Astrocyte of the spinal cord (primary cell): Measurements from ENCODE around the gene OR10A7.

Source experiments
- DNase-seq: peaks from one replicate; pipeline ENCODE4 v3.0.0; 2011; ENCODE audit warnings: low read depth, low spot score
- H3K4me3 ChIP-seq: 2 replicates; pipeline ENCODE4 v1.5.1; 2011; ENCODE audit warnings: low read depth, mild to moderate bottlenecking, low read length, moderate library complexity
- in situ Hi-C: cut with HindIII; loops from 2 replicates; pipeline ENCODE4 v1.10.0; 2017; ENCODE audit warnings: low sequenced_read_pairs
- TF ChIP-seq, protein P1 (sequence below): IDR thresholded peaks from 2 replicates; pipeline ENCODE4 v1.5.1; 2012; ENCODE audit warnings: low read depth, mild to moderate bottlenecking, low read length, inconsistent platforms

The OR10A7 gene

GRCh38 chr12:55194382-55194781 lies 26.4 kb upstream of the OR10A7 start:
- TF ChIP-seq, protein P1, sequence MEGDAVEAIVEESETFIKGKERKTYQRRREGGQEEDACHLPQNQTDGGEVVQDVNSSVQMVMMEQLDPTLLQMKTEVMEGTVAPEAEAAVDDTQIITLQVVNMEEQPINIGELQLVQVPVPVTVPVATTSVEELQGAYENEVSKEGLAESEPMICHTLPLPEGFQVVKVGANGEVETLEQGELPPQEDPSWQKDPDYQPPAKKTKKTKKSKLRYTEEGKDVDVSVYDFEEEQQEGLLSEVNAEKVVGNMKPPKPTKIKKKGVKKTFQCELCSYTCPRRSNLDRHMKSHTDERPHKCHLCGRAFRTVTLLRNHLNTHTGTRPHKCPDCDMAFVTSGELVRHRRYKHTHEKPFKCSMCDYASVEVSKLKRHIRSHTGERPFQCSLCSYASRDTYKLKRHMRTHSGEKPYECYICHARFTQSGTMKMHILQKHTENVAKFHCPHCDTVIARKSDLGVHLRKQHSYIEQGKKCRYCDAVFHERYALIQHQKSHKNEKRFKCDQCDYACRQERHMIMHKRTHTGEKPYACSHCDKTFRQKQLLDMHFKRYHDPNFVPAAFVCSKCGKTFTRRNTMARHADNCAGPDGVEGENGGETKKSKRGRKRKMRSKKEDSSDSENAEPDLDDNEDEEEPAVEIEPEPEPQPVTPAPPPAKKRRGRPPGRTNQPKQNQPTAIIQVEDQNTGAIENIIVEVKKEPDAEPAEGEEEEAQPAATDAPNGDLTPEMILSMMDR, result no peak
- no peak for DNase-seq
- in situ Hi-C loops, result no loop called here
- H3K4me3 ChIP-seq, result no peak overlapping the region

- no peak for DNase-seq
- TF ChIP-seq, protein P1, result no peak
- in situ Hi-C loops, result no loop called here
Observed at GRCh38 chr12:55226523-55226922, 5.7 kb downstream of the OR10A7 start.

GRCh38 chr12:55227643-55228042 lies 6.8 kb downstream of the OR10A7 start:
- no peak for DNase-seq
- TF ChIP-seq, protein P1, result no peak
- in situ Hi-C loops, result no loop called here
- no peak overlapping the region for H3K4me3 ChIP-seq

More at GRCh38 chr12:55226523-55226922, 5.7 kb downstream of the OR10A7 start:
- no peak overlapping the region for H3K4me3 ChIP-seq

DNA sequence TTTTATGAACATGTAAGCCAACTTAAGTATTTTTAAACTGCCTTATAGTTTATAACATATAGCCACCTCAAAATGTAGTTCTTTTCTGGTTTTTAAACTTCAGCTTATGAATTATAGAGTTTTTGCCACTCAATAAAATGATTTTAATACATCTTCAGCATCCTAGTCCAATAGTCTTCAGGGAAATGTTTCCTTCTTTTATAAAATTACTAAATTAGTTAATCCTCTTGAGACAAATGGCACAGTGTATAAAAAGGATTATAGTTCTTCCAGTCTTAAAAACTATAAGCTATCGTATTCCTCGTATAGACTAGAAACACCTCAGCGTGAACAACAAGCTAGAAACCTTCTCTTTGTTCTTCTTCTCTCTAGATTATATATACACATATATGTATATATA lies 23.5 kb downstream of the OR10A7 start, which contains the start of gene OR6C74:
TSS of gene OR6C74 (plus strand) at position 301 of the 400 bp plus-strand sequence. CDS start 2,679 bp downstream, outside the sequence.
- no peak within 1 kb of the TSS for H3K4me3 ChIP-seq
- TF ChIP-seq, protein P1, result no peak
- in situ Hi-C loops, result no loop called here
- no peak for DNase-seq

DNA sequence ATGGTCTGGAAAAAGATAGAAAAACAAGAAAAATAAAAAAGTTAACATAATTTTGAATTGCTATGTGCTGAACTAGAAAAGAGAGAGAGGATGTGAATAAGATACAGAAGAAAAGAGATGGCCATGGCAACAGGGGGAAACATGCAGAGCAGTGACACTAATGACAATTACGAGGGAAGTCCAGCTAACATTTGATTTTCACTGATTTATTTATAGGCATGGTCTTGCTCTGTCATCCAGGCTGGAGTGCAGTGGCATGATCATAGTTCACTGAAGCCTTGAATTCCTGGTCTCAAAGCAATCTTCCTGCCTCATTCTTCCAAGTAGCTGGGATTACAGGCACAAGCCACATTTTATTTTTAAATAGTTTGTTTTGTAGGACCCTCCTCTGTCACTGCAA lies 25.3 kb downstream of the OR10A7 start:
- in situ Hi-C loops, result no loop called here
- TF ChIP-seq, protein P1, result no peak
- H3K4me3 ChIP-seq, result no peak overlapping the region
- DNase-seq, result no peak

DNA sequence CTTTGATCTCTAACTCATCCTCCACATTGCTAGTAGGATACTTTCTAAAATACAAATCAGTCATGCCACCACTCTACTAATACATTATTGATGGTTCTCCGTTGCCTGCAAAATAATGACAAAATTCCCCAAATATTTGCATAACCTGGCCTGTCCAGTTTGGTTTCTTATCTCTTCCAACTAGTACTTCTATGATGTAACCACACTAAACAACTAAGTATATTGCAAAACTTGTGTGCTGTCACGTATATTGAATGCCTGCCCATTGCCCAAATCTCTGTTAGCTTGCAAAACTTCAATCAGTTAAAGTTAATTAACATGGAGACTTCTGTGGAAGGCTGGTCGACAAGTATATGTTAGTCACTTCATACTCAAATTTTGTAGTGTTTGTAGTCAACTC lies 30.1 kb downstream of the OR10A7 start:
- in situ Hi-C loops, result no loop called here
- no peak overlapping the region for H3K4me3 ChIP-seq
- DNase-seq, result no peak
- TF ChIP-seq, protein P1, result no peak

DNA sequence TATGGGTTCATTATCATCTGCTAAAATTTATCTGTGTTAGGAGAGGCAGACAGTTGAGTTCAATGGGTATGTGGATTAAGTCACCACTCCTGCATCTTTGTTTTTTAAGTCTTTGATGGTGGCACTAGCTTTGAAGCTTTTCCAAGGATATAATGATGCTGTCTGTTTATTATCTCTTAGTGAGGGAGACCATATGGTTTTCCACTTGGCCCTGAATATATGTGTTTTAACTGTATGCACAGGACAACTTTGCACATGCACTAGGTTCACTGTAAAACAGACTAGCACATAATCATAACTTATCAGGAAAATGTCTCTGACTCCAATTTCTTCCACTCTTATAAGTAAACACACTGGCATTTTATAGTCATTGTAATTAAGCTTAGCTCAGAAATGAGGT lies 32.5 kb downstream of the OR10A7 start:
- no peak for DNase-seq
- no peak overlapping the region for H3K4me3 ChIP-seq
- TF ChIP-seq, protein P1, result no peak
- in situ Hi-C loops, result no loop called here
